Naive thymus-derived CD4-positive, alpha-beta T cell (primary cell): ENCODE measurements around the gene DNALI1. TPM values are rescaled to one million over a fixed set of nuclear protein-coding genes. Genes with fewer than 3 reads are reported as not detected.

Experiments
- ATAC-seq: fragments of 150-1000 bp; cut with Tn5 transposase; 2 replicates; pipeline ENCODE4 v1.10.0; 2021; ENCODE audit warnings: mild to moderate bottlenecking, moderate library complexity
- CTCF ChIA-PET: fragments of 350-600 bp; sonication (Branson Sonifier 250); formaldehyde crosslinking; loops from one replicate; lab custom pipeline; 2021; ENCODE audit warnings: antibody characterized with exemption; lab: Charles Lee
- POLR2A ChIA-PET: fragments of 350-600 bp; sonication (Branson Sonifier 250); formaldehyde crosslinking; loops from one replicate; lab custom pipeline; 2021; ENCODE audit warnings: antibody characterized with exemption, inconsistent platforms; lab: Charles Lee
- DNase-seq, 9 donors: peaks; one replicate each; pipeline versions ENCODE4 v3.0.0 to v3.0.0-alpha.2; 2020 to 2022; ENCODE audit warnings: mixed read lengths in 1 of 9
- H3K27ac ChIP-seq: one replicate; pipeline ENCODE4 v1.7.0; 2013; ENCODE audit warnings: mild to moderate bottlenecking, low read depth, low read length, moderate library complexity
- H3K27me3 ChIP-seq, 2 donors: one replicate each; pipeline ENCODE4 v1.7.0; 2013; ENCODE audit warnings: low read length in 2 of 2, mild to moderate bottlenecking in 2 of 2, moderate library complexity in 2 of 2; ENCODE audit not compliant: control insufficient read depth in 2 of 2, insufficient read depth in 2 of 2
- H3K36me3 ChIP-seq, 3 experiments: 1 replicate in 2 of 3; 2 replicates in 1 of 3; pipeline ENCODE4 v1.7.0; 2013; ENCODE audit warnings: low read length in 3 of 3, mild to moderate bottlenecking in 3 of 3, moderate library complexity in 1 of 3; ENCODE audit not compliant: insufficient read depth in 3 of 3, control insufficient read depth in 2 of 3
- H3K4me1 ChIP-seq, 2 donors: one replicate each; pipeline ENCODE4 v1.7.0; 2013; ENCODE audit warnings: low read length in 2 of 2, mild to moderate bottlenecking in 2 of 2, moderate library complexity in 1 of 2; ENCODE audit not compliant: control insufficient read depth in 2 of 2, insufficient read depth in 2 of 2
- H3K4me3 ChIP-seq: 2 replicates; pipeline ENCODE4 v1.7.0; 2013; ENCODE audit warnings: mild to moderate bottlenecking, low read length
- H3K9me3 ChIP-seq, 3 experiments: 1 replicate in 2 of 3; 2 replicates in 1 of 3; pipeline ENCODE4 v1.7.0; 2013; ENCODE audit warnings: low read length in 3 of 3; ENCODE audit not compliant: control insufficient read depth in 2 of 3
- H3K27ac Mint-ChIP-seq, 9 donors: one replicate each; pipeline ENCODE4 v1.8.0; 2020 to 2022; ENCODE audit warnings: mixed read lengths in 9 of 9, mild to moderate bottlenecking in 8 of 9, moderate library complexity in 5 of 9, inconsistent platforms in 2 of 9
- H3K27me3 Mint-ChIP-seq, 5 donors: one replicate each; pipeline ENCODE4 v1.8.0; 2021 to 2022; ENCODE audit warnings: mixed read lengths in 5 of 5, mild to moderate bottlenecking in 1 of 5
- H3K36me3 Mint-ChIP-seq, 5 donors: one replicate each; pipeline ENCODE4 v1.8.0; 2020 to 2022; ENCODE audit warnings: mixed read lengths in 5 of 5, mild to moderate bottlenecking in 3 of 5, inconsistent platforms in 1 of 5
- H3K4me1 Mint-ChIP-seq, 7 donors: one replicate each; pipeline ENCODE4 v1.8.0; 2020 to 2022; ENCODE audit warnings: mixed read lengths in 7 of 7, mild to moderate bottlenecking in 3 of 7, inconsistent platforms in 1 of 7
- H3K4me3 Mint-ChIP-seq, 10 donors: one replicate each; pipeline ENCODE4 v1.8.0; 2020 to 2022; ENCODE audit warnings: mild to moderate bottlenecking in 10 of 10, mixed read lengths in 10 of 10, moderate library complexity in 6 of 10, inconsistent platforms in 2 of 10
- H3K9me3 Mint-ChIP-seq, 11 donors: one replicate each; pipeline ENCODE4 v1.8.0; 2020 to 2022; ENCODE audit warnings: mixed read lengths in 11 of 11, mild to moderate bottlenecking in 4 of 11, inconsistent platforms in 1 of 11, moderate library complexity in 1 of 11
- intact Hi-C, 2 donors: fragments of 100-400 bp; cut with micrococcal nuclease; formaldehyde crosslinking; loops; one replicate each; pipeline ENCODE4 v1.15.1; 2023
- polyA plus RNA-seq, 2 donors: library from polyadenylated mRNA; unstranded; fragments of 300-500 nt; fragmentation: Illumina TruSeq; gene quantifications; one replicate each; pipeline ENCODE4 v1.2.3, GENCODE V29; 2021
- total RNA-seq, 6 experiments: library from RNA in 5 of 6; stranded (reverse) in 5 of 6; gene quantifications; 1 replicate in 5 of 6; 2 replicates in 1 of 6; pipeline ENCODE4 v1.2.3 and lab custom pipeline; 2021 to 2026

The DNALI1 gene
- under 1 TPM in 3 of 5 experiments, not detected in 2; 0.11 to 0.50 (median 0.24) TPM for total RNA-seq
- not detected for polyA plus RNA-seq
- total RNA-seq (lab: John Stamatoyannopoulos, UW) = 0.40 reads per million

DNA sequence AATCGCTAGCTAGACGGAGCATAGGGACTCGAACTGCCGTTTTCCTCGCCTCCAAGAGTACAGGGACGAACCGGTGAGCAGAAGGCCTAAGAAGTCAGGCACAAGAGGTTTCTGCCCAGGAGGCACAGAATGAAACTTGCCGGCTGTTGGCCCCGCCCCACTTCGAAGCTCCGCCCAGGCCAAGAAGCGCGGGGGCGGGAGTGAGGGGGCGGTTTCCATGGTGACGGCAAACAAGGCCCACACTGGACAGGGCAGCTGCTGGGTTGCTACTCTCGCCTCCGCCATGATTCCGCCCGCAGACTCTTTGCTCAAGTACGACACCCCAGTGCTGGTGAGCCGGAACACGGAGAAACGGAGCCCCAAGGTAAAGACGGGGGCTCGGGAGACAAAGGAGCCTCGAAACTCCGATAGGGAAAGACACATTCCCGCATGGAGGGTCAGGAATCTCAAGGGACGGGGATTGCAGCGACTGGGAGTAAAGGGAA is at the start of gene DNALI1:
DNALI1 (plus strand) TSS at position 229 of the 485 bp plus-strand sequence; CDS start at position 284, 55 bp downstream.
- ChIA-PET POLR2A (interaction anchor here (0.5 kb wide), 1 partner anchor 146 kb away, joined by 3 read pairs; no protein-coding TSS in a partner anchor), CTCF (no interaction called here)
- DNase-seq (peak in 1 of 9 donors; percentile 55), ATAC-seq (no peak)
- Mint-ChIP-seq H3K4me1 (peaks cover 14 to 30% (median 24%) of the 10 kb centered on the region in 7 donors), H3K27me3 (peaks cover 0 to 6% (median 0%) of the 10 kb centered on the region in 5 donors), H3K36me3 (peaks cover 0 to 10% (median 4%) of the 10 kb centered on the region in 5 donors), H3K9me3 (peaks cover 0 to 2% (median 0%) of the 10 kb centered on the region in 11 donors), H3K27ac (peak within 1 kb of the TSS in 1 of 9 donors; percentile 72), H3K4me3 (peak within 1 kb of the TSS in 1 of 10 donors; percentile 2)
- Histone ChIP-seq H3K27ac (no peak within 1 kb of the TSS), H3K4me1 (peaks cover 10 to 19% of the 10 kb centered on the region in 2 donors), H3K4me3 (no peak within 1 kb of the TSS), H3K27me3 (no peaks in the 10 kb centered on the region), H3K36me3 (peaks cover 0 to 14% (median 0%) of the 10 kb centered on the region in 3 experiments), H3K9me3 (no peaks in the 10 kb centered on the region)
- intact Hi-C loops = loop anchor here in 1 of 2 donors (10.0 kb wide), 1 partner anchor 1402 kb away; the partner anchor contains the start of gene MAP7D1

DNA sequence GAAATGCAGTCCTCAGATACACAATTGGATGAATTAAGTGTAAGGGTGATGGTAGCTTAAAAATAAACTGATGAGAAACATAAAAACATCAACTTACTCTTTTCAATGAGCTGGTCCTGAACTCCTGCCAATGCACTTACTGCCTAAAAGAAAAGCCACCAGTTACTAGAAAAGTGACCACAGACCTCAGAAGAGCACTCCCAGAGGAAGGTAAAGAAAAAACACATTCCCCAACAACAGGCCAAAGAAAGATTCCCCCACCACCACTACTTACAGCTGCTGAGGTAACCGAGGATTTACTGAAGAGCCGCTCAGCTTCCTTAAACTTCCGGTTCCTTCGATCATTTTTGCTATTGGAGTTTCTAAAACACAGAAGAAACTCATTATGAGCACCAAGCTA is 47.6 kb upstream of the DNALI1 start:
- CTCF ChIA-PET = interaction anchor here (1.0 to 1.5 kb wide), 2 partner anchors 13 to 55 kb away, joined by 3 to 4 read pairs; no protein-coding TSS in a partner anchor
- H3K27ac ChIP-seq = no peak overlapping the region
- POLR2A ChIA-PET = interaction anchor here (0.6 to 1.0 kb wide), 2 partner anchors 10 to 45 kb away, joined by 4 to 5 read pairs; partner anchors contain the start of gene SNIP1
- H3K27ac Mint-ChIP-seq = peak overlapping the region in 2 of 9 donors; percentile 9 to 52
- no peaks in the 10 kb centered on the region for H3K27me3 Mint-ChIP-seq
- peaks cover 0 to 45% (median 0%) of the 10 kb centered on the region in 3 experiments for H3K36me3 ChIP-seq
- H3K9me3 Mint-ChIP-seq = peaks cover 0 to 3% (median 0%) of the 10 kb centered on the region in 11 donors
- ATAC-seq (no peak), DNase-seq (no peak)
- H3K4me1 ChIP-seq = peaks cover 9 to 18% of the 10 kb centered on the region in 2 donors
- intact Hi-C loops = no loop called here
- peaks cover 10 to 49% (median 35%) of the 10 kb centered on the region in 7 donors for H3K4me1 Mint-ChIP-seq
- H3K4me3 ChIP-seq = no peak overlapping the region
- H3K36me3 Mint-ChIP-seq = peaks cover 0 to 32% (median 25%) of the 10 kb centered on the region in 5 donors
- no peaks in the 10 kb centered on the region for H3K9me3 ChIP-seq
- H3K4me3 Mint-ChIP-seq = peak overlapping the region in 1 of 10 donors; percentile 7
- H3K27me3 ChIP-seq = no peaks in the 10 kb centered on the region

DNA sequence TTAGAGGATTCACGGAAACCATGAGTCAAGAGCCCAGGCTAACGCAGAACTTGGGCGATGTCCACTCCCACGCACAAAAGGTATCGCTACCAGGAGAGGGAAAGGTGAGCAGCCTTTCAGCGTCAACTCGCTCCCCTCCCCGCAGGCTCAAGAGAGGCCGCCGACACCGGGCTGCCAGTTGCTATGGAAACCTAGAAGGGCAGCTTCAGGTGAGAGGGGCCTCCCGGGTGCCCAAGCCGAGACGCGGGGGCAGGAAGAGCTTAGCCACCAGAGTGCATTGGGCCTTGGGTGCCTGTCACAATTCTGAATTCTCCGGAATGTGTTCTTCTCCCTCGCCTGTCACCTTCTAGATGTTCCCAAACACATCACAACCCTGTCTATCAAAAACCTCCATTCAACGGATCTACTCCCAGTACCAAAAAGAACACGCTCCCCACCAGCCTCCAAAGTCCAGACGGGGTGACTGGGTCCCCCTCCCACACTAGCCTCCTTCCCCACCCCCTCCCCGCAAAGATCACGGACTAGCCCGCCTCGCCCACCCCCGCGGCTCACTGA is 42.9 kb upstream of the DNALI1 start:
- ChIA-PET CTCF (interaction anchor here (0.6 to 1.9 kb wide), 9 partner anchors 8 to 1387 kb away, joined by 3 to 10 read pairs (median 3); no protein-coding TSS in a partner anchor), POLR2A (interaction anchor here (0.6 to 4.6 kb wide), 13 partner anchors 8 to 419 kb away, joined by 3 to 52 read pairs (median 6); partner anchors contain the start of genes SNIP1 and ZC3H12A)
- no peaks in the 10 kb centered on the region for H3K9me3 ChIP-seq
- peaks cover 16 to 22% of the 10 kb centered on the region in 2 donors for H3K4me1 ChIP-seq
- peaks cover 0 to 4% (median 0%) of the 10 kb centered on the region in 5 donors for H3K27me3 Mint-ChIP-seq
- peak overlapping the region; percentile 92 to 99 (median 97) for H3K4me3 Mint-ChIP-seq
- H3K9me3 Mint-ChIP-seq = peaks cover 0 to 3% (median 0%) of the 10 kb centered on the region in 11 donors
- peak overlapping the region; percentile 87 for H3K4me3 ChIP-seq
- H3K36me3 Mint-ChIP-seq = peaks cover 0 to 14% (median 10%) of the 10 kb centered on the region in 5 donors
- no peaks in the 10 kb centered on the region for H3K27me3 ChIP-seq
- intact Hi-C loops = loop anchor here (1.0 to 10.0 kb wide), 9 partner anchors 37 to 346 kb away; partner anchors contain the start of genes CDCA8 (in 2 of the 2), SNIP1 (in 2 of the 2), GNL2 (in 1 of the 2) and ZC3H12A (in 1 of the 2)
- DNase-seq = peak; percentile 9 to 67 (median 18)
- H3K27ac ChIP-seq = peak overlapping the region; percentile 89
- peak overlapping the region; percentile 85 to 98 (median 95) for H3K27ac Mint-ChIP-seq
- ATAC-seq = peak; percentile 1
- H3K4me1 Mint-ChIP-seq = peaks cover 10 to 50% (median 43%) of the 10 kb centered on the region in 7 donors
- H3K36me3 ChIP-seq = peaks cover 0 to 12% (median 0%) of the 10 kb centered on the region in 3 experiments

DNA sequence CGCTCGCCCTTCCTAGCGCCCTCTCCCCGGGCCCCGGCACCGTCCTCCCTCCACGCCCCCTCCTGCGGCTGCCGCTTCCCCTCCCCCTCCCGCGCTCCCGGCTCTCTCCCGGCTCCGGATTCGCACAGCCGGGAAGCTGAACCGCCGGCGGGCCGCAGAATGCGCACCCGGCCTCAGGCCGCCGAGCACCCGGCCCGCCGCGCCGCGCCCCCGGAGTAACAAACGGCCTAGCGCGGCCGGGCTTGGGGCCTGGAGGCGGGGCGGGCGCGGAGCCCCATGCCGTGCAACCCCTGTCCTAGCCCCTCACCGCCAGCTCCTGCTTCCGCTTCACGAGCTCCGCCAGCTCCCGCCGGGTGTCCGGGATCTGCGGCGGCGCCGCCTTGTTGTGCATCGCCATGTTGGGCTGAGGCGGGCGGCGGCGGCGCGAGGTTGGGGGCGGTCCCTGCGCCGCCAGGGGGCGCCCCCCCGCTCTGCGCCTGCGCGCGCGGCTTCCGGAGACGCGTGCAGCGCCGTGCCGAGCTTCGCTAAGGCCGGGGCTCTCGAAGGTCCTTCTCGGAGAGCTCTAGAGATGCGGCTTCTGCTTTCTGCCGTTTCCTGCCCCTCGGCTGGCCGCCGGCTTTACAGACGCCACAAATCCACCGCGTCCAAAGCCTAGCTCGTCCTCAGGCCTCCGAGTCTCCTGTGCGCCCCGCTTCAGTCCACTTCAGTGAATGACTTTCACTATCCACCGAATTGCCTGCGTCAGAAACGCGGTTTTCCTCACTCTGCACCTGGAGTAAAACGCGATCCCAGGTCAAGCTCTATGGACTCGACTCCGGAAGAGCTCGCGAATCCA is 42.2 kb upstream of the DNALI1 start, which contains the start of gene MEAF6:
MEAF6 (minus strand) TSS at position 417 of the 835 bp plus-strand sequence; CDS start at position 397, 20 bp downstream.
- H3K4me3 Mint-ChIP-seq = peak within 1 kb of the TSS; percentile 92 to 99 (median 98)
- H3K4me1 Mint-ChIP-seq = peaks cover 10 to 50% (median 43%) of the 10 kb centered on the region in 7 donors
- POLR2A ChIA-PET = interaction anchor here (0.6 to 4.6 kb wide), 18 partner anchors 9 to 418 kb away, joined by 3 to 52 read pairs (median 6); partner anchors contain the start of genes CDCA8, SNIP1 and ZC3H12A
- Histone ChIP-seq H3K4me3 (peak within 1 kb of the TSS; percentile 87), H3K4me1 (peaks cover 16 to 22% of the 10 kb centered on the region in 2 donors), H3K9me3 (no peaks in the 10 kb centered on the region), H3K36me3 (peaks cover 0 to 7% (median 0%) of the 10 kb centered on the region in 3 experiments), H3K27me3 (no peaks in the 10 kb centered on the region), H3K27ac (peak within 1 kb of the TSS; percentile 89)
- H3K27ac Mint-ChIP-seq = peak within 1 kb of the TSS; percentile 93 to 99 (median 98)
- ATAC-seq (peak; percentile 99), DNase-seq (peak; percentile 76 to 92 (median 87))
- CTCF ChIA-PET = interaction anchor here (0.6 to 1.9 kb wide), 12 partner anchors 9 to 1035 kb away, joined by 3 to 10 read pairs (median 4); no protein-coding TSS in a partner anchor
- H3K36me3 Mint-ChIP-seq = peaks cover 0 to 8% (median 4%) of the 10 kb centered on the region in 5 donors
- intact Hi-C loops = loop anchor here (1.0 to 10.0 kb wide), 9 partner anchors 38 to 346 kb away; partner anchors contain the start of genes CDCA8 (in 2 of the 2), SNIP1 (in 2 of the 2), GNL2 (in 1 of the 2) and ZC3H12A (in 1 of the 2)
- peaks cover 0 to 5% (median 0%) of the 10 kb centered on the region in 11 donors for H3K9me3 Mint-ChIP-seq
- peaks cover 0 to 4% (median 0%) of the 10 kb centered on the region in 5 donors for H3K27me3 Mint-ChIP-seq

DNA sequence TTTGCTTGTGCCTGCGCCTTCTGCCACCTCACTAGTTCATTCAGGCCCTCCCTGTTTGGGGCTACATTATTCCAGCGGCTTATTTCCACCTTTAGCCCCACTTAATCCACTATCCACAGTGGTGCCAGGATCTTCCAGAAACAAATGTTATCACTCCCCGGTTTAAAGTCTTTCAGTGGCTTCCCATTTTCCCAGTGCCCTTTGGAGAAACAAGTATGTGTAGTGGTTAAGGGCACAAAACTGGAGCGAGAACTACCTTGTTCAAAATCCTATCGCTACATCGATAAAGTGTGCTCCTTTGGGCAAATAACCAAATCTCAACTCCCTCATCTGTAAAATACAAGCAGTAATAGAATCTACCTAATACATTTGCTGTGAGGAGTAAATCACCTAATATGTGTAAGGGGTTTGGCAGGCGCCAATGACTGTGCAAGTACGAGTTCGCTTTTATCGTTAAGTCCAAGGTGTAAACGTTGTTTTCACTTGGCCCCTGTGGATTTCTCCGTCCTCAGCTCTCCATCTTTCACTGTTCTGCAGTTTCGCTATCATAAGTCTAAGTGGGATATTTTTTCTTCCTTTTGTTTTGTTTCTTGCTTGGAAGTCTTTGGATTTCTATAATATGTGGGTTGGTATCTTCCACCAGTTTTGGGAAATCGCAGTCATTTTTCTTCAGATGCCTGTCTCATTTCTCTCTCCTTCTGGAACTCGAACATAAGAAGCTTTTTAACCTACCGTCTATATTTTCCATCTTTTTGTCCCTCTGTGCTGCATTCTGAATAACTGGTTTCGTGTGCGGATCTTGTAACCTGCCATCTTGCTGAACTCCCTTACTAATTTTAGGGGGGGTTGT is 41.3 kb upstream of the DNALI1 start:
- Histone ChIP-seq H3K4me1 (peaks cover 16 to 22% of the 10 kb centered on the region in 2 donors), H3K27ac (peak overlapping the region; percentile 89), H3K27me3 (no peaks in the 10 kb centered on the region), H3K36me3 (peaks cover 0 to 7% (median 0%) of the 10 kb centered on the region in 3 experiments), H3K4me3 (peak overlapping the region; percentile 87), H3K9me3 (no peaks in the 10 kb centered on the region)
- peaks cover 0 to 8% (median 4%) of the 10 kb centered on the region in 5 donors for H3K36me3 Mint-ChIP-seq
- DNase-seq (peak in 1 of 9 donors; percentile 2), ATAC-seq (no peak)
- H3K9me3 Mint-ChIP-seq = peaks cover 0 to 5% (median 0%) of the 10 kb centered on the region in 11 donors
- peaks cover 10 to 55% (median 46%) of the 10 kb centered on the region in 7 donors for H3K4me1 Mint-ChIP-seq
- intact Hi-C loops = loop anchor here (2.0 to 10.0 kb wide), 3 partner anchors 39 to 167 kb away; partner anchors contain the start of gene GNL2 (in 1 of the 2)
- peak overlapping the region; percentile 93 to 99 (median 98) for H3K27ac Mint-ChIP-seq
- ChIA-PET CTCF (interaction anchor here (0.6 to 1.9 kb wide), 9 partner anchors 10 to 1036 kb away, joined by 3 to 10 read pairs (median 4); no protein-coding TSS in a partner anchor), POLR2A (interaction anchor here (0.6 to 4.6 kb wide), 20 partner anchors 10 to 176 kb away, joined by 3 to 52 read pairs (median 6); partner anchors contain the start of genes CDCA8, SNIP1 and ZC3H12A)
- H3K4me3 Mint-ChIP-seq = peak overlapping the region; percentile 88 to 98 (median 96)
- peaks cover 0 to 4% (median 0%) of the 10 kb centered on the region in 5 donors for H3K27me3 Mint-ChIP-seq
